Fibroblast of peridontal ligament (primary cell): ENCODE data around the gene BANK1.

ENCODE experiments used
- DNase-seq: peaks from one replicate; pipeline ENCODE4 v3.0.0-alpha.2; 2010; ENCODE audit errors: extremely low read depth

Gene BANK1

DNA sequence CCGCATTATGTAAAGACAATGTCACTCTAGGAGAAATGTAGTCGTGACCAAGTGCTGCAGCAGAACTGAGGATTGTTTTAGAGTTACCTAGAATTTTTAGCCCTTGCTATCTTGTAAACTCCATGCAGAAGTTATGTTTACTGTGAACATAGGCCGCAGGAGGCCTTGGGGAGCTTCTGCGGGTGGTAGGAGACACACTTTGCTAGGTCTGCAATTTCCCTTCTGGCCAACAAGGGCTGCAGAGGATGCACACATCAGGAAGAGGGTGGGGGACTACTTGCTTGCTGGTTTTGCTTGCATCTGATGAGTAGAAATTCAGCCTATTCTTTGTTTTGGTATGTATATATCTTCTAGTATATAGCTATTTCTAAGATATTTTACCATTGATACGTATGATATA, 23.1 kb downstream of the BANK1 start:
- no peak for DNase-seq

GRCh38 chr4:101818362-101818761, 27.8 kb downstream of the BANK1 start:
- peak; percentile 73 for DNase-seq

GRCh38 chr4:101823864-101824263, 33.3 kb downstream of the BANK1 start:
- no peak for DNase-seq

DNA sequence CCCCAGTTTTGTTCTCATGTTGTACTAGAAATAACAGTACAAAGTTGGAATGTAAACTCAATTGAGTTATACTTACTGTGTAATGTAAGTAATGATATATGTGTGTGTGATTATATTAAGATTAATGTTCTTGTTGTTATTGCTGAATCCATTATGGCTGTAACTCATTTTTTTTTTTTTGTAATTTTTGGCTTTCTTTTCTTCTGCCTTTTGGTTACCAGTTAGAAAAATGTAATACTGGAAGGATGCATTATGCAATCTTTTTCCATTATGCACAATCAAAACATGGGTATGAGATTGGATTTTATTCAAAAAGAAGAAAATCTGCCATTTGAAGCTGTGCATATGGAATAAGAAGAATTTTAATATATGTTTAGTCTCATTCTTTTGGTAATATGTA, 34.0 kb downstream of the BANK1 start:
- DNase-seq, result peak; percentile 31

GRCh38 chr4:101825953-101826352, 35.4 kb downstream of the BANK1 start:
- no peak for DNase-seq

DNA sequence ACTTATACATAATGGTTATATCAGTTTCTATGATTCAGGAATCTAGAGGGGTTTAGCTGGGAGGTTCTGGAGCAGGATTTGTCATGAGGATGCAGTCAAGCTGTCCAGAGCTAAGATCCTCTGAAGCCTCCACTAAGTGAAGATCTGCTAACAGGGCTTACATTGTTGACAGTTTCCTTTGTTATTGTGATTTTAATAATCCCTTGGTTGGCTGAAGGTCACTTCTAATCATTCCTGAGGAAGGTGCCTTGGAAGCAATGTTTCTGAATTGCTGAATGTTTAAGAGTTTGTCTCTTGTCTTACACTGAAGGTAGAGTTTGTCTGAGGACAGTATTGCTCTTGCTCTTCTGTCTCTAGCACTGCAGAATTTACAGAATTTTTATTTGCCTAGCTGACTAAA, 41.3 kb downstream of the BANK1 start:
- DNase-seq, result no peak

DNA sequence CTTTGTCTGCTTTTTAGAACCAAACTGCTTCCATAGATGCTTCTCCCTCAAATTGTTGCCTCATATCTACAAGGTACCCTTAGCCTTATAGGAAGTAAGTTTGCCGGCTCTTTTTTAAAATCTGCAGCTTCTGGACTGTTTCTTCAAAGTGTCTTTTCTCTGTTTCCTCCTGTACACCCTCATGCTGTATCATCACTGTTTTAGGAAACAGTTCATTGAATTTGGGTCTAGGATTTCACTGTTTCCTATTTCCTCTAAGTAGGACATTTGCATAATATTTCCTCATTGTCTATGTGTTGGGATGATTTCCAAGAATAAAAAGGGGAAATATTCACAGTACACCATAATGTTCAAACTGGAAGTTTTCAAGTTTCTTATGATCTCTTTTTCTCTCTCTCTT, 43.0 kb downstream of the BANK1 start:
- DNase-seq, result no peak

GRCh38 chr4:101835121-101835904, 44.8 kb downstream of the BANK1 start:
- DNase-seq, result peak; percentile 72

GRCh38 chr4:101843054-101843453, 52.5 kb downstream of the BANK1 start:
- no peak for DNase-seq

- DNase-seq, result no peak
These were observed 56.0 kb downstream of the BANK1 start for GRCh38 chr4:101846550-101846949.

DNA sequence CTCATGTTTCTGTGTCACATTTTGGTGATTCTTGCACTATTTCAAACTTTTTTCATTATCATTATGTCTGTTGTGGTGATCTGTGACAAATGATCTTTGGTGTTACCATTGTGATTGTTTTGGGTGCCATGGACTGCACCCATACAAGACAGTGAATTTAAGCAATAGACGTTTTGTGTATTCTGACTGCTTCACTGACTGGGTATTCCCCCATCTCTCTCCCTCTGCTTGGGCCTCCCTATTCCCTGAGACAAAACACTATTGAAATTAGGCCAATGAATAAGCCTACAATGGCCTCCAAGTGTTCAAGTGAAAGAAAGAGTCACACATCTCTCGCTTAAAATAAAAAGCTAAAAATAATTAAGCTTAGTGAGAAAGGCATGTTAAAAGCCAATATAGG, 60.2 kb downstream of the BANK1 start:
- no peak for DNase-seq

DNA sequence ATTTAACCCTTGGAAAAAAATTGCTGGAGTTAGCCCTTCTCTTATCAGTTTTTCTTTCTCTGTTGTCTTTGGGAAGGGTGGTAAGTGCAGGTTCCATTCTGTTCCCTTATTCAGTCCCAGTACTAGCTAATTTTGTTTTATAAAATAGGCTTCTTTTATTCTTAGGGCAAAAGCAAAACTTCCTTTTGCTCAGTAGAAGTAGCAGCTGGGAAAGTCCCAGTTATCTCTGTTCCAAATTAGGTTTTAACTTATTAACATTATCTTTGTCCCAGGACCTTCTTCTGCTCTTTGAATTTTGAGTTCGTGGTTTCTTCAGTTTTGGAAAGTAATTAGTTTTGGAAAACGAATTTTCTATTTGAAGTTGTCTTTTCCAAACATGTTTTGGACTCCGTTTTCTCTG, 61.1 kb downstream of the BANK1 start:
- DNase-seq, result no peak

- no peak for DNase-seq
These were observed 62.5 kb downstream of the BANK1 start for GRCh38 chr4:101853028-101853427.

DNA sequence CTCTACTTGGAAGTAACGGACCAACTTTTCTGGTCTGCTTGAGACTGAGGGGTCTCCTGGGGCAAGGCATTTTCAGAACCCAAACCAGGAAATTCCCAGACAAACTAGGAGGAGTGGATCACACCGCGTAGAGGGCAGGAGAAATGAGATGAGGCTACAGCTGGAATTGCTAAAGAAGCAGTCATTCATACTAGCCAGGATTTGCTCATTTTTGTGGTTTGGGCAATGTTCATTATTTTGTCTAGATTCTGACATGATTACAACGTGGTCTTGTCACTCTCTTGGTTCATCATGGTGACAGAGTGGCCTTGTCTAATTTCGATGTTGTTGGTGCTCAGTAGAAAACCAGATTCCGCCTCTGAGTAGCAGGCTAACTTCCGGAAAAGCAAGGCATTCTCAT, 63.2 kb downstream of the BANK1 start:
- DNase-seq, result peak; percentile 10

GRCh38 chr4:101855239-101855638, 64.7 kb downstream of the BANK1 start:
- no peak for DNase-seq

- no peak for DNase-seq
These were observed 65.6 kb downstream of the BANK1 start for GRCh38 chr4:101856149-101856548.

GRCh38 chr4:101857176-101857575, 66.6 kb downstream of the BANK1 start:
- DNase-seq, result peak; percentile 20

DNA sequence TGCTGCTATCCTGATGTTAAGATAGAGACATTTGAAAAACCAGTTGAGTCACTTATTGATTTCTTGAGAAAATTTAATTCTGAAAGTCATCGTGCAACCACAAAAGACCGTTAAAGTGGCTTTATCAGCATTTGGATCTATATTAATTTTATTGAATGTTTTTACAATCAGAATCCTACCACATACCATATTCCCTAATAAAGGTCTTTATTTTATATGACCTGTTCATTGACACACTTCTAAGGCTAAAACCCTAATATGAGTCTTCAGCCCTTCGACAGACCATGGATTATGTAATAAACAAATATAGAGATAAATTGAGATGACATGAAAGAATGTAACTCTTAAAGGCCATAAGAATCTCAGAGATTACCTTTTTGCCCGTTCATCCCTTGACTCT, 68.1 kb downstream of the BANK1 start:
- DNase-seq, result no peak

- no peak for DNase-seq
These were observed 72.1 kb downstream of the BANK1 start for GRCh38 chr4:101862595-101862994.

GRCh38 chr4:101864660-101865059, 74.1 kb downstream of the BANK1 start:
- no peak for DNase-seq

DNA sequence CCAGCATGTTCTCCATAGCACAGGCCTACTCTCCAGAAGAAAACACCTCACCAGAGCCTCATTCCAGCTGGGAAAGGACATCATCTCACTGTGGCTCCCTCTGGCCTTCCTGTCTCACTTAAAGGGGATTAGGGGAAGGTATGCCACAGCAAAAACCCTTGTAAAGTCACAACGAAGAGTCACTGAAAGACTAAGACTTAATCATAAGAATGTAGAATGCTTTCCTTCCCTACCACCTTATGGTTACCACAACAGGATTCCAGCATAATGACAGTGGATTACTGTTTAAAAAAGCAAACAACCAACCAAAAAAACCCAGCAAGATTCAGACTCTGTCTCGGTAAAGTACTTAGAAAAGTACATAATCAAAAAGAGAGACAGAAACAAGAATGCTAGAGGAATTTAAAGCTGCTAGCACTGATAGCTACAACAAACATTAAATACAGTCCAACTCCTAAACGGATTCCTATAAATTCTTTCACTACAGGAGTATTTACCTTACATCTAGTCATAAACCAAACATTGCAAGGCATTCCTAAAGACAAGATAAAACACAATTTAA, 75.1 kb downstream of the BANK1 start:
- peak; percentile 31 for DNase-seq

- no peak for DNase-seq
These were observed 80.3 kb downstream of the BANK1 start for GRCh38 chr4:101870874-101871273.

- peak; percentile 47 for DNase-seq
These were observed 81.6 kb downstream of the BANK1 start for GRCh38 chr4:101871962-101872676.
